NCI-H2171 treated with DMSO at 0.1 percent for 48 hours (cell line): ENCODE data around the gene TRPV3.
"Not testable (repeated sequence)": the region's sequence is repeated elsewhere in the genome, so short reads cannot be mapped to it uniquely, and the experiment has no call there.

ENCODE experiments used
- DNase-seq: peaks from one replicate; lab custom pipeline; 2025; lab: John Stamatoyannopoulos, UW

The TRPV3 gene

GRCh38 chr17:3524024-3524423, 33.6 kb downstream of the TRPV3 start:
- DNase-seq, result no peak

- not testable (repeated sequence) for DNase-seq
Observed at GRCh38 chr17:3519472-3519871, 38.1 kb downstream of the TRPV3 start.

GRCh38 chr17:3514873-3515272, 42.7 kb downstream of the TRPV3 start:
- no peak for DNase-seq

- DNase-seq, result not testable (repeated sequence)
Observed at GRCh38 chr17:3514167-3514566, 43.4 kb downstream of the TRPV3 start.

- DNase-seq, result no peak
Observed at GRCh38 chr17:3513305-3514035, 44.1 kb downstream of the TRPV3 start.

GRCh38 chr17:3512505-3513171, 45.0 kb downstream of the TRPV3 start:
- no peak for DNase-seq

- DNase-seq, result no peak
Observed at GRCh38 chr17:3511852-3512504, 45.6 kb downstream of the TRPV3 start.

GRCh38 chr17:3510090-3510489, 47.5 kb downstream of the TRPV3 start:
- DNase-seq, result no peak

- DNase-seq, result no peak
Observed at GRCh38 chr17:3507869-3508268, 49.7 kb downstream of the TRPV3 start.

- no peak for DNase-seq
Observed at GRCh38 chr17:3507071-3507470, 50.5 kb downstream of the TRPV3 start.

GRCh38 chr17:3506054-3506453, 51.6 kb downstream of the TRPV3 start:
- no peak for DNase-seq

GRCh38 chr17:3505008-3505407, 52.6 kb downstream of the TRPV3 start:
- no peak for DNase-seq

- DNase-seq, result no peak
Observed at GRCh38 chr17:3503285-3503684, 54.3 kb downstream of the TRPV3 start.

GRCh38 chr17:3502466-3502865, 55.1 kb downstream of the TRPV3 start:
- no peak for DNase-seq

- no peak for DNase-seq
Observed at GRCh38 chr17:3501344-3501743, 56.3 kb downstream of the TRPV3 start.

- no peak for DNase-seq
Observed at GRCh38 chr17:3497101-3497500, 60.5 kb downstream of the TRPV3 start.

- peak; percentile 91 for DNase-seq
Observed at GRCh38 chr17:3485481-3486068, 72.0 kb downstream of the TRPV3 start.

GRCh38 chr17:3482852-3483251, 74.8 kb downstream of the TRPV3 start:
- no peak for DNase-seq

GRCh38 chr17:3479988-3480387, 77.6 kb downstream of the TRPV3 start:
- no peak for DNase-seq

GRCh38 chr17:3475812-3476610, 81.6 kb downstream of the TRPV3 start, which contains the start of gene ASPA:
Gene ASPA, plus strand, starts transcription at chr17:3475997. Its CDS starts 163 bp downstream, at chr17:3476160.
- no peak for DNase-seq

- DNase-seq, result no peak
Observed at GRCh38 chr17:3475251-3475685, 82.3 kb downstream of the TRPV3 start.

- peak; percentile 30 for DNase-seq
Observed at GRCh38 chr17:3474212-3474611, 83.4 kb downstream of the TRPV3 start.
